Myocyte (in vitro differentiated cells): ENCODE results near the gene CCL20. TPM values are rescaled to one million over a fixed set of nuclear protein-coding genes. Genes with fewer than 3 reads are reported as not detected.

Experiments
- DNase-seq: peaks from one replicate; pipeline ENCODE4 v3.0.0-alpha.2; 2012; ENCODE audit warnings: low read depth
- total RNA-seq: library from RNA; depleted of rRNA; stranded (reverse); fragments of >200 nt; gene quantifications from 2 replicates; pipeline ENCODE4 v1.2.3, GENCODE V29; 2014

The CCL20 gene
- total RNA-seq, 1 donor from 2014 or later, result not detected

DNA sequence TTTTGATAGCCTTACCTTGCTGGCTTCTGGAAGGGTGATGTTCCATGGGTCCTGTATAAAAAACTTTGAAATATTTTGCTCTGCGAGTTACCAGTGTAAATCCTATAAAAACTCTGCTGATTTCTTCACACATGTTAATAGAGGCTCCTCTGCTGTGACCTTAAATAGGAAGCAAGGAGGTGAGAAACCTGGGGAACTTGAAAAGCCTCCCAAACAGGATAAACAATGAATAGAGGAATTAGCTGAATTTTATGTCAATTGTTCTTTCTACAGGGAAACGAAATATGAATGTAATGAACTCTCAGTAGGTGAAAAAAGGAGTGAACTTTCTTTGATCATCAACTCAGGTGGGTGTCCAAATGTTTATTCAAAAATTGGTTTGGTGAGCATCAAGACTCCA lies 10.8 kb upstream of the CCL20 start:
- DNase-seq, result no peak

DNA sequence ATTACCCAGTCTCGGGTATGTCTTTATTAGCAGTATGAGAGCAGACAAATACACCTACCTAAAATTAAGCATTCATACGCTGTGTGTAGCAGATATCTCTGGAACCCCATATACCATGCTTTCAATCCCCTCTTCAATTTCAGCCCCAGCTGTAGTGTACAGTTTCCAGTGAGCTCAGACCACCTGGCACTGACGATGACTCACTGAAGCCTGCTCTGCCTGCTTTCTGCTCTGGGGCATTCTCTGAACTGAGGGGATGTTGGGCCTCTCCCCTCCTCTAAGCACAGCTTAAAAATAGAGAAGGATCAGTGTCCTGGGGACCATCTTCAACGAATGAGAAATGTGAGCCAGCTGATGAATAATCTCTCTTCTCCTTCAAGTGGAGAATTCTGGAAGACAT lies 8.7 kb upstream of the CCL20 start:
- peak; percentile 66 for DNase-seq

DNA sequence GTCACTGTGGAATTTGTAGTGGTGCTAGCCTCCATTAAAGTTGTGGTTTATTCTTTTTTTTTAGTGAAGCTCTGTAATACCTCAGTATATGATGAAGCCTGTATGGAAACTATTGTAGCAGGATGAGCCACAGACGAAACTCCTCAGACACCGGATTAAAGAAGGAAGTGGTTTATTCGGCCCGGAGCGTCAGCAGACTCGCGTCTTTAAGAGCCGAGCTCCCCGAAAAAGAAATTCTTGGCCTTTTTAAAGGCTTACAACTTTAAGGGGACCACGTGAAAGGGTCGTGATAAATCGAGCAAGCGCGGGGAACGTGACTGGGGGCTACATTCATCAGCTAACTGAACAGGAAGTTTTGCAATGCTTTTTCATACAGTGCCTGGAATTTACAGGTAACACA lies 8.1 kb upstream of the CCL20 start:
- no peak for DNase-seq

DNA sequence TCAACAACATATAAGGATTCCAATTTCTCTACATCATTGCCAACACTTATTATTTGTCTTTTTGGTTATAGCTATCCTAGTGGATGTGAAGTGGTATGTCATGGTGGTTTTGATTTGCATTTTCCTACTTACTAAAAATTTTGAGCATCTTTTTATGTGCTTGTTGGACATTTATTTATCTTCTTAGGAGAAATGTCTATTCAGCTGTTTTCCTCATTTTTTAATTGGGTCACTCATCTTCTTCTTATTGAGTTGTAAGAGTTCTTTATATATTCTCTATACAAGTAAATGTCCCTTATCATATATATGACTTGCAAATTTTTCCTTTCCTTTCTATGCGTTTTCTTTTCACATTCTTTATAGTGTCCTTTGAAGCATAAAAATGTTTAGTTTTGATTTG lies 4.7 kb upstream of the CCL20 start:
- DNase-seq, result no peak

DNA sequence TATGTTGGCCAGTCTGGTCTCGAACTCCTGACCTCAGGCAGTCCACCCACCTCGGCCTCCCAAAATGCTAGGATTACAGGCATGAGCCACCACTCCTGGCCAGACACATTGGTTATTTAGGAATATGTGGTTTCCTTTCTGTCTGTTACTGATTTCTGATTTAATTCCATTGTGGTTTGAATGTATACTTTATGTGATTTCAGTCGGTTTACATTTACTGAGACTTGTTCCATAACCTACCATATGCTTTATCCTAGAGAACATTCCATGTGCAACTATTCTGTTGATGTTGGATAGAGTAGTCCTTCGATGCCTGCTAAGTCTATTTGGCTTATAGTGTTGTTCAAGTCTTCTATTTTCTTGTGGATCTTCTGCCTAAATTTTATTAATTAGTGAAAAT lies 1.6 kb upstream of the CCL20 start:
- DNase-seq, result no peak

DNA sequence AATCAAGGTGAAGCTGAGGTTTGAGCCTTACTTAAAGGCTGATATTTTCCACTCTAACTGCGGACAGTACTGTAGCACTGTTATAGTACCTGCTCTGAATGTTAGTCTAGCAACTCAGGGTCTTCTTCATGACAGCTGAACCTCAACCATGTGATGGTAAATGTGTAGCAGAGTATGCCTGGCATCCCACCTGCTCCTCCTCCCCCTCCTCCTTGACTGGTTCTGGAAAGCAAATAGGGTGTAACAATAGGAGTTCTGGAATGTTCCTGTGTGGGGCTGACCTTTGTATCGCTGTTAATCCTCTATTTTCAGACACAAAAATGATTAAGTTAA lies 447 bp upstream of the CCL20 start:
- DNase-seq, result no peak

DNA sequence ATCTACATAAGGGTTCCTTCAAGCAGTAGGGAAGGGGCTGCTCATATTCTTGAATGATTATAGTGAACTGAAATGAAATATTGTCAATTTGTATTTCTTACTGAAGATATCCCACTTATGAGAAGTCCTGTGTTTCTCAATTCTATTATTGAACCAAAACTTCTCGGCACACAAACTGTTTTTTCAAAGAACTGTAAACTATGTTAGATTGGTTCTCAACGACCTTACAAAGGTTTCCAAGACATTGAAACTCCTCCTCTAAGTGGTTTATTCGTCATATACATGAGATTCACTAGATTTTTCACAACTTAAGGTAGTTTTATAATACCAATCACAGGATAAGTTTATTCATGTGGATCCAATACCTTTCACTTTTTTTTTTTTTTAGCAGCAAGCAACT lies 1.4 kb downstream of the CCL20 start:
- DNase-seq, result no peak

DNA sequence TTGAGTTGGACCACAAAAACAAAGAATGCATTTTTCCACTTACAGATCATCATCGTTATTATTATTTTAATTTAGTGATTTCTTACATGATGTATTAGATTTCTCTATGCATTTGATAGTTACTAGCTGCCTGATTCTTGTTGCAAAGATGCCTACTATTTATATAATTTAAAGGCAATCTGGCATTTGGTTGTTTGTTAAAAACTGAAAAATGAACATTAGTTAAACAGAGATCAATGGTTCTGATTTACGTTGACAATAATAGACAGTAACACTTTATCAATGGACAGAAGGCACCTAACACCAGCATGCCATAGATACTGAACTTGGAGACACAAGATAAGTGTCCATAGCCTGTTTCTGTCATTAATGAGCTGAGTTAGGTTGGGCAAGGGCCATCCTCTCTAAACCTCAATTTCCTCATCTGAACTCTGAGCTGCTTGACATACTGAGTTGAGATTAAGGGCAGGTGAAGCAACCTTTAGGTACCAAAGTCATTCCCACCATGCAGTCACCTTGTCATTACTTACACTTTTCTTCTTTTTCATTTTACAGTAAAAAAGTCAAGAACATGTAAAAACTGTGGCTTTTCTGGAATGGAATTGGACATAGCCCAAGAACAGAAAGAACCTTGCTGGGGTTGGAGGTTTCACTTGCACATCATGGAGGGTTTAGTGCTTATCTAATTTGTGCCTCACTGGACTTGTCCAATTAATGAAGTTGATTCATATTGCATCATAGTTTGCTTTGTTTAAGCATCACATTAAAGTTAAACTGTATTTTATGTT lies 3.1 kb downstream of the CCL20 start:
- DNase-seq, result no peak

DNA sequence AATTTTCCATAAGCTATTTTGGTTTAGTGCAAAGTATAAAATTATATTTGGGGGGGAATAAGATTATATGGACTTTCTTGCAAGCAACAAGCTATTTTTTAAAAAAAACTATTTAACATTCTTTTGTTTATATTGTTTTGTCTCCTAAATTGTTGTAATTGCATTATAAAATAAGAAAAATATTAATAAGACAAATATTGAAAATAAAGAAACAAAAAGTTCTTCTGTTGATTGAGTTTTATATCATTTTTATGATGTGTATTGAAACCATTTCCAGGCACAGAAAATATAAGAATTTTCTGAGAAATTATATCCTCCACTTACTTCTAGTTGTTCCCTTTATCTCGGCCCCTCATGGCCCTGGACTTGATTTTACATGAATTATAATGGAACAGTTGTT lies 3.7 kb downstream of the CCL20 start:
- no peak for DNase-seq

DNA sequence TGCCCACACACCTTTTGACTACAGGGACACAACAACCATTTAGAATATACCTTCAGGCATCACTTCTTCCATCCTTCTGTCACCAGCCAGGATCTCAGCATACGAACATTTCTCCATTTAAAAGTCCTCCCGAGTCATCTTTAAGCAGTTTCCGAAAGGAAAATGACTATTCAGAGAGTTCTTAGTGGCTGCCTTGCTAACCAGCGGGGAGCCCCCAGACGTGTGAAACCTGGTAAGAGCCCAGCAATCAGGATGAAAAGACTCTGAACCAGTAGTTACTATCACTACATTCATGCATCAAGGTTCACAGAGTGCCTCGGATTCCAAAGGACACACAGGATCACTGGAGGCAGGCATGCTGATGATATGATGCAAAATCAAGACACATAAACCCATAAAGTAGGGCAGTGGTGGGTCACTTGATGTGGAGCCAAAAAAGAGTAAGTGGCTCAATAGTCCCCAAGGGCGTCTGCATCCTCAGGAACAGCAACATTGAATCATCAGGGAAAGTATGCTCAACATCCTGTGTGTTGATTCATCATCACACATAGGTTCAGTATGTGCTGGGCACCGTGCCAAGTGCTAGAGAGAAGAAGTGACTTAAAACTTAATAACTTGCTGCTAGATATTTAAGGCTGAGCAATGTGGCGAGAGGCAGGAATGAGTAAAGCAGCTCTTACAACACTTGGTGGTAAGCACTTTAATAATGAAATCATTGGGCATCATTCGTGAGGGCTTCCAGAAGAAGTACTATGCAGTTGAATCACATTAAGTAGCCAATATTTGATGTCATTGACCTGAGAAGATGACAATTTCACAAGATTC lies 4.4 kb downstream of the CCL20 start:
- peak; percentile 86 for DNase-seq

DNA sequence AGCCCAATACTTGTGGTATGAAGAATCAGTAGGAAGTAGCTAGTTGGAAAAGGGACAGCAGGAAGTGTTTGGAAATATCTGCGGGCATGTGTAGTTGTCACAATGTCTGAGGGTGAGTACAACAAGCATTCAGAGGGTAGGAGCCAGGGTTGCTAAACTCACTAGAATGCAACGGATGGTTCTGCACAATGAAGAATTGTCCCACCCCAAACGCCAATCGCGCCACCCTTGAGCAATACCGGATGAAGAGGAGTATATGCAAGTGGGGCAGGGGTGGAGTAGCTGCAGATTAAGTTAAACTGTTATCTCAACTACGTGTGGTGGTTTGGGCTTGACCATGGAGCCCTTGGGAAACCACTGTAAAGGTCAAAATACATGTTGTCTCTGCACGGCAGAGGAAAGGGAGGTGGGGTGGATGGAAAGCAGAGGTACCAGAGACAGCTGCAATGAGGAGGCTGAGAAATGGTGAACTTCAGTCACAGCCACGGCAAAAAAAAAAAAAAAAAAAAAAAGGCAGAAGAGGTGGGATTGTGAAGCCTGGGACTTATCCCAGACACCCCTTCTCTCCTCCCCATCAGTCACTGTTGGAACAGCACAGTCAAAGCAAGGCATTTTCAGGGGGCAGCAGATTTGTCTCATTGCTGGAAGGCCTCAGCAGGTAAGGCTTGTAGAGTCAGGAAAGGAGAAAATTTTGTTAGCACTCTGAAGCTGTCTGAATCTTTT lies 5.2 kb downstream of the CCL20 start:
- DNase-seq, result peak; percentile 23

DNA sequence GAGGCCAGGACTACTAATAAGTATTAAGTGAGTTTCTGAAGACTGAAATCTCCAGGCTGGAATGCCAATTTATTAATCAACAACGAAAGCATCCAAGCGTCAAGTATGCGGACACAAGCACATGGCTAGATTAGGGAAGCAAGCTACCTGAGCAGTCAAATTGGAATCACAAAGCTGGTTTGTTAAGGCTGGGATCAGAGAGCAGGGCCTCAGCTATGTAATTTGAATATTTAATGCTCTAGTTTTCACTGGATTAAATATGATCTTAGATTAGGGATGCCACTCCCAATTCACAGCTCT lies 5.7 kb downstream of the CCL20 start:
- no peak for DNase-seq

DNA sequence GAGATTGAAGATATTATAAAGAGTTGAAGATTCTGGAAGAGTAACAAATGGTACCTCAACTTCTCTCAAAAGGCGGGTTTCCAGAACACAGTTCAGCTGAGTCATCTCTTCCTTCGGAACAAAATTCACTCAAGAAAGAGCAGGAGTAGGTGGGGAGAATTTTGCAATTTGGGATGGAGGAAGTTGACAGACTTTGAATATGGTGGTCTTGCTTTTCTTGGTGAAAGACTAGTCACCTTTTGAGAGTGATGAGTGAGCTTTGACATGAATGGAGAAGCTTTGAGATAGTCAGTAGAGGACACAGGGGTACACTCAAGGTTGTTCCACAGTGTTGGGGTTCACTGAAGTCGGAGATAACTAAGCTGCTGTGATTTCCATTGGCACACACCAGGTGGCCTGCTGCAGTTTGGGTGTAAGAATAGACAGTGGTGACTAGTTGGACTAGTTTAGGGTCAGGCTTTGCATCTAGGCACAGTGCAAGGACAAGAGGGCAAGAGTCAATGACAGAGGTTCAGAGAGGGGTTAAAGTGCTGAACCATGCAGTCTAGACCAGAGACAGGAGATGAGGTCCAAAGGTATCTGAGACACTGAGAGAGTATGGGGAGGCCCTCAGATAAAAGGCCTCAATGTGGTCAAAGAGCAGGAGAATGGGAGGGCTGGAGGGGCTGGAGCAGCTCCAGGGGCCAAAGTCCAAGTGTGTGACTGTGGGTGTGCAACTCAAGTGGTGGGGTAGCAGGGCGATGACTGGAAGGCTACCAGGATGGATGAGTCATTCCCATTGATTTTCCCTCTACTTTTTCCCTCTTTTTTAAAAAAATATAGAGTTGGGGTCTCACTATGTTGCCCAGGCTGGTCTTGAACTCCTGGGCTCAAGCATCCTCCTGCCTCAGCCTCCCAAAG lies 7.7 kb downstream of the CCL20 start:
- DNase-seq, result no peak

DNA sequence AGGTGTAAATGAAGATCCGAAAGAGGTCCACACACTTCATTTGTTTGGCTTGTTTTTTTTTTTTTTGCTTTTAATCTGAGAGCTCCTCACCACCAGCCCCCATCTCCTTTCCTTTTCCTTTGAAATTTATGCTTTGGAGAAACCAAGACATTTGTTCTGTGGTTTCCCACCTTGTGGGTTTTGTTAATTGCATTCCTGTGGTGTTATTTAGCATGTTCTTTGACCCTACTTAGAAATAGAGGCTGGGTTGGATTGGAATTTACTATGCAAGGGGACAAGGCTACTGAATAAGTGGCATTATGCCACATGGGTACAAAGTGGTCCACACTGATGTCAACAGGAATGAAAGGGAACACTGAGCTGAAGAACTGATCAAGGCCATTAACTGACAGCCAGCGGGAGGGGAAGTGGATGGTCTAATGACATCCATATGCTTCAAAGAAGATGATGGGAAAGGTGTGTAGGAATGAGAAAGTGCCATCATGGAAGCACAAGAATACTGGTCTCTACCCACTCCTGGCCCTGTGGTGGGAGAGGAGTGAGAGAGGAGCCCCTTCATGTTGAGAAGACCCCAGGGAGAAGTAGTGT lies 8.9 kb downstream of the CCL20 start:
- DNase-seq, result peak; percentile 75

DNA sequence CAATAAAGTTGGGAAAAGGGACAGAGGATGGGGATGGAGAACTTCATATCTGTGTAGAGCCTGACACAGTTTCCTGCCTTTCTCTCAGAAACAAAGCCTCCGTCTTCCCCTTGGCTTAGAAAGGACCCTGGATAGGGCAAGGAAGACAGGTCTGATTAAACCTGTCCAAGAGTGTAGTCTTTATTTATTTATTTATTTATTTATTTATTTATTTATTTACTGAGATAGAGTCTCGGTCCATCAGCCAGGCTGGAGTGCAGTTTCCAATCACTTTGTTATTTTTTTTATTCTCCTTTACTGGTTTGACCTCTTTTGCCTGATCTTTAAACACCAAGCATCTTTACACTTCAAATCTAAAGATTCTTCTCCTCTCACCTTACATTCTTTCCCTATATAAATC lies 10.3 kb downstream of the CCL20 start:
- no peak for DNase-seq

DNA sequence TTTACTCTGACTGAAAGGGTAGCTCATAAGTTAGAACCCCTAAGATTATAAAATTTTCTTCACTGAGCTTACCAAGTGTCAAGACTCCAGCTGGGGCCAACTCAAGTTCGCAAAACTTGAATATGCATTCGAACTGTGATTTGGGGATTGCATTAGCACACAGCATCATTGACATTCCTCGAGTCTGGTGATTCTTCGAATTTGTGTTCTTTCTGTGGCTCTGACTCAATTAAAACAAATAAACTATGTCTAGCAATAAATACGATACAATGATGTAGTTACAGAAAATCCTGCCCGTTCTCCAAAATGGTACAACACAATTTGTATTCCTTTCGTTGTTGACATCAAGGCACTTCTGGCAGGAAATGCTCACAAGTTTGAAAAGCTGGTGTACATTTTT lies 11.1 kb downstream of the CCL20 start:
- DNase-seq, result no peak

DNA sequence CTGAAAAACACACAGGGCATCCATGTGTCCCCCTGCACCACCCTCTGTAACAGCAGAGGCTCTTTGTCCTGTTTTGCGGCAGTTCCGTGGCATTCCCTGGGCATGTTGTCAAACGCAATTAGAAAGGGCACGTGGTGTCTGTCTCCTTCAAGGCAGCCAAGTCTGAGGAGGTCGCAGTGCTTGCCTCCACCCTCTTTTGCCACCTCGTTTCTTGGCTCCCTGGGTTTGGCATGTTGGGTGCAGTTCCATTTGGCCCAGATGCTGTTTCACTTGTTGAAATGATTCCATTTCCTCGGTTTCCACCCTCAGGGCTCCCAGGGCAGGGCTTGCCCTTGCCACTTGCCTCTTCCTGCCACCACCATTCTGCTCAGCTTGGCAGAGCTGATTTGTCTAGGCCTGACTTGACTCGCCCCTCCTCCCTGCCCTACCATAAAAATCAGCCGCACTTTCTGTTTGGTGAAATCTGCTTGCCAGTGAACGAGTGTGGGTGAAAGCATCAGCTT lies 12.4 kb downstream of the CCL20 start:
- DNase-seq, result no peak

DNA sequence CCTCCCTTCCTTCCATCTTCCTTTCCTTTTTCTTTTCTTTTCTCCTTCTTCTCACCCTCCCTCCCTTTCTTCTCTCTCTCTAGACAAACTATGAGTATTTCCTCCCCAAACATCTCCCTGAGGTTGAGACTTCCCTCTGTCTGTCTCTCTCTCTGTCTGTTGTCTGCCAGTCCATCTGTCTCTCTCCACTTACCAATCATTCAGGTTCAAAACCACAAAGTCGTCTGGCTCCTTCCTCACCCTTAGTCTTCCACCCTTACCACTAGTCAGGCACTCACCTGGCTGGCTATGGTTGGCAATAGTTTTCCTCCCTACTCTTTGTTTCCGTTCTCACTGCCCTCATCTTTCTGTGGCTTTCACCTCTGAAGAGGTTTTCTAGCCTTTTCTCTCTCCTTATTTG lies 12.9 kb downstream of the CCL20 start:
- DNase-seq, result no peak

DNA sequence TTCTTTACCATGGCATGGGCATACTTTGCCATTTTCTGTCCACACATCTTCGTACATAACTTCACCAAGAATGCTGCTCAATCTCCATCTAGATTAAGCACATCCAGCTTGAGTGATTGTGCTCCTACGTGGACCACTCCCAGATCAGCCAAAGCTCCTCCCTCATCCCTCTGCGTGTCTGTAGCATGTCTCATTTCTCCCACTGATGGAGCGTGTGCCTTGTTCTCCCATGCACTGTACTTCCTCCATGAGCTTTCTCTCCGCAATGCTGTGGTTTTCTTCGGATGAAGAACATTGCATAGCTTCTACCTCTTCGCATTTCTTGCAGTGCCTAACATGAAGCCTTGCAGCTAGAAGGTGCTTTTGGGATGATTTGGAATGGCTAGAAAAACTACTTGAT lies 13.5 kb downstream of the CCL20 start:
- DNase-seq, result no peak

DNA sequence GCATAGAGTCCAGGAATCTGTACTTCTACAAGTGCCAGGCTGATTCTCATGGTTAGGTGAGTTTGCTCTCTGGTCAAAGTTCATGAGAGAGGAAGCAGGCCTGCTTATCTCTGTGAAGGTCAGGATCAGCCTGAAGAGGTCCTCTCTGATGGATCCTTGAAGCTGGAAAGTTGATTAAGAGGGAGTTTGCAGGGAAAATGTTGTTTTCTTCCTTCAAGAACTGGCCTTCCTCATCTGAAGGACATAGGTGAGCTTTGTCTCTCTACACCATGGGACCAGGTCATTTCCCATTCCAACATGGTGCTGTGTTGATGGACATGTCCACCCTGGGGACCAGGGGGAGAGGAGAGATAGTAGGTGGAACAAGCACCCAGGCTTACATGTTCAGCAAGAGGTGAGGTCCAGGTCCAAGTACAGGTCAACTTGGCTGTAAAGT lies 14.9 kb downstream of the CCL20 start:
- no peak for DNase-seq

DNA sequence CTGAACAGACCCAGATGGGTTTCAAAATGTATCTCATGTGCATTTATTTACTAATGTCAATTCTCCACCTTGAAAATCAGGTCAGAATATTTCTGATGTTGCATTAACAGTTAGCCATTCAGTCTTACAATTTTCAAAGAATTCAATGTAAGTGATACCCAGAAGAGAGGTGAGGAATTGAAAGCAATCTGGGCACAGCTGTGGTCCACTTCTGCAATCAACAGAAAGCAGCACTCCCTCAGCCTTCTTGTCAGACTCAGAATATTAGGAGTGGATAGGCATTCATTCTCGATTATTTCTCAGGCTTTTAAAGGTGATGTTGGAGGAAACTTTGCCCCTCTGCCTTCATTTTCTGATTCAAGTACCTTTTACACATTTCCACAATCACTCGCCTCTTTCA lies 15.7 kb downstream of the CCL20 start:
- no peak for DNase-seq
